Neural crest cell (in vitro differentiated cells): ENCODE measurements around the gene SLC35E4. TPM values are rescaled to one million over a fixed set of nuclear protein-coding genes. Genes with fewer than 3 reads are reported as not detected.

Experiments
- DNase-seq: peaks from one replicate; pipeline ENCODE4 v3.0.0; 2021; ENCODE audit warnings: low read depth, mixed read lengths, low spot score
- H3K27ac Mint-ChIP-seq: one replicate; pipeline ENCODE4 v1.8.0; 2021; ENCODE audit warnings: mild to moderate bottlenecking, mixed read lengths; ENCODE audit not compliant: unreplicated experiment
- H3K27me3 Mint-ChIP-seq: 2 replicates; pipeline ENCODE4 v1.8.0; 2021; ENCODE audit warnings: low read depth, mild to moderate bottlenecking, mixed read lengths
- H3K36me3 Mint-ChIP-seq: 2 replicates; pipeline ENCODE4 v1.8.0; 2021; ENCODE audit warnings: low read depth, mild to moderate bottlenecking, mixed read lengths
- H3K4me1 Mint-ChIP-seq: 2 replicates; pipeline ENCODE4 v1.8.0; 2021; ENCODE audit warnings: mixed read lengths
- H3K4me3 Mint-ChIP-seq: one replicate; pipeline ENCODE4 v1.8.0; 2021; ENCODE audit warnings: mild to moderate bottlenecking, mixed read lengths
- H3K9me3 Mint-ChIP-seq: 2 replicates; pipeline ENCODE4 v1.8.0; 2021; ENCODE audit warnings: mixed read lengths
- total RNA-seq: library from RNA; stranded (reverse); gene quantifications from 2 replicates; pipeline ENCODE4 v1.2.1, GENCODE V29; 2021
- TF ChIP-seq, protein P1 (sequence below): fragments of 200-600 bp; sonication (generic); conservative IDR thresholded peaks from 2 replicates; pipeline ENCODE4 v1.5.0; 2021; ENCODE audit warnings: antibody characterized with exemption, mild to moderate bottlenecking

Gene SLC35E4
- total RNA-seq, 1 donor from 2014 or later, result 4.5 TPM

DNA sequence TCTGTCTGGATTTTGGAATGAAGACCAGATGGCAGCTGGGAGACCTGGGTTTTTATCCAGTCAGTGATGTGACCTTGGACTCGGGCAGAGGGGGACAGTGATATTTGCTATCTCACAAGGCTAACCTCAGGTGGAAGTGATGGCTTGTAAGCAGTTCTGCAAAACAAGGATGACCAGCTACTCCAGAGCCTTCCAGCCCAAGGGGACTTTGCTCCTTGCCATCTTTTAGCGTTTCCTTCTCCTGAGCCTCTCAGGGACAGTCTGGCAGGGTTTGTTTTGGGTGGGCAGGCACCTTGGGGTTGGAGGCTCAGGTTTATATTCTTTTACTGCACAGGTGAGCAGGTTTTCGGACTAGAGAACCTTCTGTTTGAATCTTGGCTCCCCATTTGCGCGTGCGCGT, 49.6 kb downstream of the SLC35E4 start:
- Mint-ChIP-seq H3K27me3 (peaks cover 5% of the 10 kb centered on the region), H3K4me3 (no peak overlapping the region), H3K4me1 (peaks cover 5% of the 10 kb centered on the region), H3K27ac (no peak overlapping the region), H3K9me3 (no peaks in the 10 kb centered on the region), H3K36me3 (no peaks in the 10 kb centered on the region)
- TF ChIP-seq, protein P1, sequence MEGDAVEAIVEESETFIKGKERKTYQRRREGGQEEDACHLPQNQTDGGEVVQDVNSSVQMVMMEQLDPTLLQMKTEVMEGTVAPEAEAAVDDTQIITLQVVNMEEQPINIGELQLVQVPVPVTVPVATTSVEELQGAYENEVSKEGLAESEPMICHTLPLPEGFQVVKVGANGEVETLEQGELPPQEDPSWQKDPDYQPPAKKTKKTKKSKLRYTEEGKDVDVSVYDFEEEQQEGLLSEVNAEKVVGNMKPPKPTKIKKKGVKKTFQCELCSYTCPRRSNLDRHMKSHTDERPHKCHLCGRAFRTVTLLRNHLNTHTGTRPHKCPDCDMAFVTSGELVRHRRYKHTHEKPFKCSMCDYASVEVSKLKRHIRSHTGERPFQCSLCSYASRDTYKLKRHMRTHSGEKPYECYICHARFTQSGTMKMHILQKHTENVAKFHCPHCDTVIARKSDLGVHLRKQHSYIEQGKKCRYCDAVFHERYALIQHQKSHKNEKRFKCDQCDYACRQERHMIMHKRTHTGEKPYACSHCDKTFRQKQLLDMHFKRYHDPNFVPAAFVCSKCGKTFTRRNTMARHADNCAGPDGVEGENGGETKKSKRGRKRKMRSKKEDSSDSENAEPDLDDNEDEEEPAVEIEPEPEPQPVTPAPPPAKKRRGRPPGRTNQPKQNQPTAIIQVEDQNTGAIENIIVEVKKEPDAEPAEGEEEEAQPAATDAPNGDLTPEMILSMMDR, result no peak
- no peak for DNase-seq

DNA sequence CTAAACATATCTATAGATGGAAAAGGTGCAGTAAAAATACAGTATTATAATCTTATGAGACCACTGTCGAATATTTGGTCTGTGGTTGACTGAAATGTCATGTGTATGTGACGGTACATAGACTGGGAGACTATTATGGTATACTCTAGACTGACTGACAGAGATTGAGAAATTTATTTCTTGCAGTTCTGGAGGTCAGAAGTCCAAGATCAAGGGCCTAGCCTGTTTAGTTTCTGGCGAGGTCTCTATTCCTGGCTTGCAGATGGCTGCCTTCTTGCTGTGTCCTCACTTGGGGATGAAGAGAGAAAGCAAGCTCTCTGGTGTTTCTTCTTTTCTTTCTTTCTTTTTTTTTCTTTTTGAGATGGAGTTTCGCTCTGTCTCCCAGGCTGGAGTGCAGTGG, 51.8 kb downstream of the SLC35E4 start:
- TF ChIP-seq, protein P1, result no peak
- H3K27me3 Mint-ChIP-seq, result peaks cover 5% of the 10 kb centered on the region
- H3K4me3 Mint-ChIP-seq, result no peak overlapping the region
- H3K4me1 Mint-ChIP-seq, result no peaks in the 10 kb centered on the region
- no peak for DNase-seq
- no peak overlapping the region for H3K27ac Mint-ChIP-seq
- H3K9me3 Mint-ChIP-seq, result no peaks in the 10 kb centered on the region
- H3K36me3 Mint-ChIP-seq, result no peaks in the 10 kb centered on the region

GRCh38 chr22:30689622-30690021, 54.0 kb downstream of the SLC35E4 start:
- no peak overlapping the region for H3K27ac Mint-ChIP-seq
- no peak for DNase-seq
- no peaks in the 10 kb centered on the region for H3K9me3 Mint-ChIP-seq
- H3K27me3 Mint-ChIP-seq, result peaks cover 9% of the 10 kb centered on the region
- H3K36me3 Mint-ChIP-seq, result no peaks in the 10 kb centered on the region
- H3K4me3 Mint-ChIP-seq, result no peak overlapping the region
- peaks cover 11% of the 10 kb centered on the region for H3K4me1 Mint-ChIP-seq
- TF ChIP-seq, protein P1, result no peak

DNA sequence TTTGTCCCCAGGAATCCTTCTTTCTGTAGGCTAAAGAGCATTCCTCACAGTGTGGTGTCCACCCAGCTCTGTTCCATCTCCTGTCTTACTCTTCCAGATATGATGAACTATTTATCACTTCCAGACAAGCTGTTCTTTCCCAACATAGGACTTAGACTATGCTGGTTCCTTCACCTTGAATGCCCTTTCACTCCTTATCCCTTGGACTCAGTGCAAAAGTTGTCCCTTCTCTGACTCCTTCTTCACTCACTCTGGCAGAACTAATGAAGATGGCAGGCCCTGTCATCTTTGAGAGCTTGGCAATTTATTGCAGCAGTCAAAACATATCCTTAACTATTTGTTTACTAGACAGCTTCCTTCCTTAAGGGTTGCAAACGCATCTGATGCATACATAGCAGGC, 55.6 kb downstream of the SLC35E4 start:
- Mint-ChIP-seq H3K36me3 (no peaks in the 10 kb centered on the region), H3K27me3 (peaks cover 15% of the 10 kb centered on the region), H3K9me3 (no peaks in the 10 kb centered on the region), H3K4me1 (peaks cover 21% of the 10 kb centered on the region), H3K4me3 (no peak overlapping the region), H3K27ac (no peak overlapping the region)
- TF ChIP-seq, protein P1, result no peak
- no peak for DNase-seq

GRCh38 chr22:30694171-30694639, 58.6 kb downstream of the SLC35E4 start:
- H3K4me3 Mint-ChIP-seq, result peak overlapping the region; percentile 93
- no peaks in the 10 kb centered on the region for H3K36me3 Mint-ChIP-seq
- H3K27me3 Mint-ChIP-seq, result peaks cover 22% of the 10 kb centered on the region
- no peaks in the 10 kb centered on the region for H3K9me3 Mint-ChIP-seq
- H3K4me1 Mint-ChIP-seq, result peaks cover 21% of the 10 kb centered on the region
- H3K27ac Mint-ChIP-seq, result peak overlapping the region; percentile 90
- TF ChIP-seq, protein P1, result no peak
- peak; percentile 20 for DNase-seq
